ENCODE measurements around the gene EVPL.

The EVPL gene

GRCh38 chr17:75976175-75976848, 50.8 kb downstream of the EVPL start:
- TF ChIP-seq PRDM6 (tag by site-specific recombination; IDR thresholded peaks at IDR 0.05) = 0 out of 2 replicates have a peak, but pooled peaks have one; percentile 24
- 0 out of 2 replicates have a peak, but pooled peaks have one; percentile 27 for TF ChIP-seq ZNF558 (tag by site-specific recombination; IDR thresholded peaks at IDR 0.05)
- peak; percentile 97 for TF ChIP-seq SCRT1 (tag by site-specific recombination; IDR thresholded peaks at IDR 0.05; ENCODE audit: borderline replicate concordance)
- TF ChIP-seq ZNF335 (tag by site-specific recombination; conservative IDR thresholded peaks at IDR 0.05) = 0 out of 2 replicates have a peak, but pooled peaks have one; percentile 12
- 0 out of 2 replicates have a peak, but pooled peaks have one; percentile 7 for TF ChIP-seq PRDM10 (tag by site-specific recombination; IDR thresholded peaks at IDR 0.05)
- TF ChIP-seq ZNF664 (tag by site-specific recombination; IDR thresholded peaks at IDR 0.05) = 0 out of 2 replicates have a peak, but pooled peaks have one; percentile 26
- TF ChIP-seq ZBTB6 (tag by site-specific recombination; IDR thresholded peaks at IDR 0.05) = no peak
- TF ChIP-seq ZBTB10 (tag by site-specific recombination; IDR thresholded peaks at IDR 0.05) = no peak
- peak; percentile 80 for TF ChIP-seq ZNF692 (tag by site-specific recombination; IDR thresholded peaks at IDR 0.05)
- no peak for TF ChIP-seq ZNF514 (tag by site-specific recombination; IDR thresholded peaks at IDR 0.05)
- TF ChIP-seq ZNF530 (tag by site-specific recombination; IDR thresholded peaks at IDR 0.05; ENCODE audit: low read depth) = no peak
- peak; percentile 99 for TF ChIP-seq SCRT2 (tag by site-specific recombination; IDR thresholded peaks at IDR 0.05)
- TF ChIP-seq ZNF629 (tag by site-specific recombination; IDR thresholded peaks at IDR 0.05) = peak; percentile 85
- peak; percentile 40; the same call in 1 of the 2 replicates for TF ChIP-seq ZEB2 (tag by site-specific recombination; IDR thresholded peaks at IDR 0.05)
- TF ChIP-seq ZSCAN5A (tag by site-specific recombination; IDR thresholded peaks at IDR 0.05) = no peak
- TF ChIP-seq ATF2 (tag by site-specific recombination; IDR thresholded peaks at IDR 0.05; ENCODE audit: low read depth) = peak; percentile 24; the same call in 1 of the 2 replicates
- Histone ChIP-seq H3K4me1 (ENCODE audit: control insufficient read depth, insufficient read depth, low read length) (peaks cover 13% of the 10 kb centered on the region), H3K36me3 (ENCODE audit: control insufficient read depth in 2 of 2, insufficient read depth in 1 of 2, low read length in 2 of 2) (peaks cover 29 to 32% of the 10 kb centered on the region in 2 experiments; a peak in 2 of 3 replicates), H3K4me3 (ENCODE audit: low read depth, low read length) (no peak overlapping the region), H3K9me3 (ENCODE audit: control insufficient read depth, insufficient read depth, low read depth, low read length) (no peaks in the 10 kb centered on the region), H3K27ac (ENCODE audit: extremely low read depth, low read depth, low read length) (no peak overlapping the region)
- ChIA-PET CTCF (interaction anchor here (0.6 to 1.2 kb wide), 5 partner anchors 8 to 389 kb away, joined by 3 to 4 read pairs (median 3); partner anchors contain the start of gene CDK3), POLR2A (interaction anchor here (0.6 to 1.1 kb wide), 4 partner anchors 22 to 941 kb away, joined by 3 to 12 read pairs (median 4); partner anchors contain the start of gene FBF1)

All from HEK293 (cell line).